WERI-Rb-1 (cell line): ENCODE measurements around the gene PNMA6E.

ENCODE experiments used
- DNase-seq: peaks from one replicate; pipeline ENCODE4 v3.0.0-alpha.2; 2020
- H3K27ac ChIP-seq: fragments of 250-450 bp; sonication (Bioruptor Pico); 2 replicates; pipeline ENCODE4 v1.5.1; 2020; ENCODE audit warnings: mild to moderate bottlenecking, moderate library complexity
- H3K27me3 ChIP-seq: fragments of 250-450 bp; sonication (Bioruptor Pico); 2 replicates; pipeline ENCODE4 v1.5.1; 2021; ENCODE audit warnings: mild to moderate bottlenecking, low read depth, moderate library complexity; ENCODE audit not compliant: insufficient read depth, severe bottlenecking
- H3K36me3 ChIP-seq: fragments of 250-450 bp; sonication (Bioruptor Pico); 2 replicates; pipeline ENCODE4 v1.5.1; 2020; ENCODE audit warnings: mild to moderate bottlenecking, moderate library complexity
- H3K4me3 ChIP-seq: 2 replicates; pipeline ENCODE4 v1.5.1; 2011; ENCODE audit warnings: low read depth, mild to moderate bottlenecking, control low read depth, low read length
- H3K9me3 ChIP-seq: fragments of 250-450 bp; sonication (Bioruptor Pico); 2 replicates; pipeline ENCODE4 v1.5.1; 2021; ENCODE audit warnings: mild to moderate bottlenecking, moderate library complexity; ENCODE audit not compliant: severe bottlenecking
- CTCF ChIP-seq: IDR thresholded peaks from 2 replicates; pipeline ENCODE4 v1.5.1; 2011; ENCODE audit warnings: low read depth, mild to moderate bottlenecking, control low read depth, inconsistent platforms, low read length

Gene PNMA6E

GRCh38 chrX:153409414-153410101 is 8.4 kb upstream of the PNMA6E start:
- Histone ChIP-seq H3K27me3 (peaks cover 64% of the 10 kb centered on the region), H3K9me3 (no peaks in the 10 kb centered on the region)

GRCh38 chrX:153408871-153409351 is 7.8 kb upstream of the PNMA6E start:
- Histone ChIP-seq H3K27me3 (peaks cover 68% of the 10 kb centered on the region), H3K9me3 (no peaks in the 10 kb centered on the region), H3K27ac (no peak overlapping the region), H3K4me3 (no peak overlapping the region), H3K36me3 (no peaks in the 10 kb centered on the region)
- no peak for DNase-seq
- TF ChIP-seq CTCF = no peak

More at GRCh38 chrX:153409414-153410101, 8.4 kb upstream of the PNMA6E start:
- Histone ChIP-seq H3K4me3 (no peak overlapping the region), H3K36me3 (no peaks in the 10 kb centered on the region), H3K27ac (no peak overlapping the region)
- DNase-seq = no peak
- no peak for TF ChIP-seq CTCF

- peaks cover 68% of the 10 kb centered on the region for H3K27me3 ChIP-seq
- H3K9me3 ChIP-seq = no peaks in the 10 kb centered on the region
- no peak overlapping the region for H3K4me3 ChIP-seq
- DNase-seq = no peak
- no peak for TF ChIP-seq CTCF
- H3K27ac ChIP-seq = no peak overlapping the region
- no peaks in the 10 kb centered on the region for H3K36me3 ChIP-seq
Observed at GRCh38 chrX:153408221-153408721, 7.1 kb upstream of the PNMA6E start.

- H3K4me3 ChIP-seq = no peak overlapping the region
- TF ChIP-seq CTCF = no peak
- no peak for DNase-seq
- H3K9me3 ChIP-seq = no peaks in the 10 kb centered on the region
- H3K27ac ChIP-seq = no peak overlapping the region
- H3K27me3 ChIP-seq = peaks cover 69% of the 10 kb centered on the region
- no peaks in the 10 kb centered on the region for H3K36me3 ChIP-seq
Observed at GRCh38 chrX:153407736-153408135, 6.6 kb upstream of the PNMA6E start.

- H3K27me3 ChIP-seq = peaks cover 68% of the 10 kb centered on the region
- DNase-seq = no peak
- H3K9me3 ChIP-seq = no peaks in the 10 kb centered on the region
- no peak for TF ChIP-seq CTCF
- no peaks in the 10 kb centered on the region for H3K36me3 ChIP-seq
- H3K27ac ChIP-seq = no peak overlapping the region
- H3K4me3 ChIP-seq = no peak overlapping the region
Observed at GRCh38 chrX:153406903-153407302, 5.8 kb upstream of the PNMA6E start.
